ENCODE measurements around the gene FEM1B. TPM values are rescaled to one million over a fixed set of nuclear protein-coding genes. Genes with fewer than 3 reads are reported as not detected.

The FEM1B gene
- total and polyA plus RNA-seq, 8 donors = 8.2 to 92.0 (median 24.4) TPM

GRCh38 chr15:68337826-68338225 is 60.3 kb downstream of the FEM1B start:
- intact Hi-C loops (cut with DNase I; ENCODE audit: low total_unique reads) = no loop called here
- Histone ChIP-seq H3K27ac (no peak overlapping the region), H3K4me1 (peaks cover 0 to 32% (median 17%) of the 10 kb centered on the region in 4 donors), H3K27me3 (no peaks in the 10 kb centered on the region), H3K9me3 (no peaks in the 10 kb centered on the region), H3K4me3 (no peak overlapping the region), H3K36me3 (no peaks in the 10 kb centered on the region)
- DNase-seq = no peak
- 55 to 64% (median 63%) methylated on average over 6 of the region's 6 CpGs for WGBS, 5 donors
- TF ChIP-seq EP300 (IDR thresholded peaks at IDR 0.05) = no peak
- TF ChIP-seq POLR2AphosphoS5 (IDR thresholded peaks at IDR 0.05) = no peak
- TF ChIP-seq CTCF (IDR thresholded peaks at IDR 0.05) = no peak
- no peak for TF ChIP-seq POLR2A (IDR thresholded peaks at IDR 0.05)

GRCh38 chr15:68339481-68339880 is 61.9 kb downstream of the FEM1B start:
- Histone ChIP-seq H3K27me3 (no peaks in the 10 kb centered on the region), H3K27ac (no peak overlapping the region), H3K9me3 (no peaks in the 10 kb centered on the region), H3K36me3 (no peaks in the 10 kb centered on the region), H3K4me1 (peaks cover 0 to 24% (median 17%) of the 10 kb centered on the region in 4 donors), H3K4me3 (no peak overlapping the region)
- no peak for DNase-seq
- intact Hi-C loops (cut with DNase I; ENCODE audit: low total_unique reads) = no loop called here
- TF ChIP-seq CTCF (IDR thresholded peaks at IDR 0.05) (no peak), POLR2A (IDR thresholded peaks at IDR 0.05) (no peak), EP300 (IDR thresholded peaks at IDR 0.05) (no peak)
- 92 to 97% (median 95%) methylated on average over 10 of the region's 10 CpGs for WGBS, 5 donors

- 60 to 69% (median 62%) methylated on average over 15 of the region's 15 CpGs for WGBS, 5 donors
- Histone ChIP-seq H3K4me3 (no peak overlapping the region), H3K27ac (peak overlapping the region in 4 of 5 donors; percentile 4 to 30 (median 14)), H3K4me1 (peaks cover 0 to 21% (median 16%) of the 10 kb centered on the region in 4 donors), H3K27me3 (no peaks in the 10 kb centered on the region), H3K9me3 (no peaks in the 10 kb centered on the region), H3K36me3 (no peaks in the 10 kb centered on the region)
- no peak for DNase-seq
- intact Hi-C loops (cut with DNase I; ENCODE audit: low total_unique reads) = no loop called here
- TF ChIP-seq CTCF (IDR thresholded peaks at IDR 0.05) (no peak), POLR2A (IDR thresholded peaks at IDR 0.05) (no peak), EP300 (IDR thresholded peaks at IDR 0.05) (no peak), POLR2AphosphoS5 (IDR thresholded peaks at IDR 0.05) (no peak)
These were observed 63.5 kb downstream of the FEM1B start for GRCh38 chr15:68340726-68341671.

- 49 to 71% (median 66%) methylated on average over 11 to 17 of the region's 17 CpGs for WGBS, 5 donors
- intact Hi-C loops (cut with DNase I; ENCODE audit: low total_unique reads) = no loop called here
- no peak for DNase-seq
- H3K27ac ChIP-seq = peak overlapping the region in 4 of 5 donors; percentile 8 to 46 (median 25)
- no peak overlapping the region for H3K4me3 ChIP-seq
- peaks cover 0 to 21% (median 16%) of the 10 kb centered on the region in 4 donors for H3K4me1 ChIP-seq
- no peak for TF ChIP-seq POLR2AphosphoS5 (IDR thresholded peaks at IDR 0.05)
- TF ChIP-seq CTCF (IDR thresholded peaks at IDR 0.05) = no peak
- no peak for TF ChIP-seq POLR2A (IDR thresholded peaks at IDR 0.05)
- no peak for TF ChIP-seq EP300 (IDR thresholded peaks at IDR 0.05)
- H3K9me3 ChIP-seq = no peaks in the 10 kb centered on the region
- H3K27me3 ChIP-seq = no peaks in the 10 kb centered on the region
- no peaks in the 10 kb centered on the region for H3K36me3 ChIP-seq
These were observed 64.5 kb downstream of the FEM1B start for GRCh38 chr15:68341760-68342725.

Measured in stomach (tissue), 9 donors.